CD4-positive, alpha-beta T cell treated with Interferon alpha-2 for 1 hour (primary cell): ENCODE measurements around the gene ANKLE1.
"Not testable (repeated sequence)": the region's sequence is repeated elsewhere in the genome, so short reads cannot be mapped to it uniquely, and the experiment has no call there.

ENCODE experiments used
- DNase-seq, 2 donors: peaks; one replicate each; pipeline ENCODE4 v3.0.0-alpha.2; 2020 to 2022

The ANKLE1 gene

GRCh38 chr19:17248011-17248776, 33.5 kb upstream of the ANKLE1 start:
- no peak for DNase-seq

- no peak for DNase-seq
Observed at GRCh38 chr19:17249887-17250548, 31.7 kb upstream of the ANKLE1 start.

DNA sequence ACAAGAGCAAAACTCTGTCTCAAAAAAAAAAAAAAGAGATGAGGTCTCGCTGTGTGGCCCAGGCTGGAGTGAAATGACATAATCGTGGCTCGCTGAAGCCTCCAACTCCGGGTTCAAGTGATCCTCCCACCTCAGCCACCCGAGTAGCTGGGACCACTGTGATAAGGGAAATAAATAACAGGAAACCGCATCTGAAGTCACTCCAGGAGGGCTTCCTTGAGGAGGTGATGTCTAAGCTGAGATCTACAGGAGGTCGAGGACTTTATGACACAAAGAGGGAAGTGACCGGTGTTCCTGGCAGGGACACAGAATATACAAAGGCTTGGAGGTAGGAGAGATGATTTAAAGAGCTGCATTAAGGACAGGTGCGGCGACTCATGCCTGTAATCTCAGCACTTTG, 27.1 kb upstream of the ANKLE1 start:
- DNase-seq = no peak

GRCh38 chr19:17255150-17255621, 26.5 kb upstream of the ANKLE1 start:
- no peak for DNase-seq

DNA sequence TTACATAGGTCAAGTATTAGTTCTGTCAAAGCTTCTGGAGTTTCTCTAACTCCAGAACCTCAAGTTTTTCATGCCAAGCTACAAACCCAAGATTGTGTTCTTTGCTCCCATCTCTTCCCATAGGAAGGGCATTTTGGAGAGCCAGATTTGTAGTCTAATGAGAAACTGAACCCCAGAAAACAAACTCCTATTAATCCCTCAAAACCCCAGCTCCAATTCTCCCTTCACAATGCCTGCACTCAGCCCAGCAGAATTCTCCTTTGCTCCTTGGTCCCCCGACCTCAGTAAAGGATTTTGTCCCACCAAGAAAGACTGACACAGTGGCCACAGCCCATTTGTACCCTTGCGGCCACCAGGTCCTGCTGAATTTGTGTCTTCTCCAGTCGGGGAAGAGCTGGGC, 25.6 kb upstream of the ANKLE1 start:
- no peak for DNase-seq

GRCh38 chr19:17259118-17259780, 22.5 kb upstream of the ANKLE1 start:
- no peak for DNase-seq

DNA sequence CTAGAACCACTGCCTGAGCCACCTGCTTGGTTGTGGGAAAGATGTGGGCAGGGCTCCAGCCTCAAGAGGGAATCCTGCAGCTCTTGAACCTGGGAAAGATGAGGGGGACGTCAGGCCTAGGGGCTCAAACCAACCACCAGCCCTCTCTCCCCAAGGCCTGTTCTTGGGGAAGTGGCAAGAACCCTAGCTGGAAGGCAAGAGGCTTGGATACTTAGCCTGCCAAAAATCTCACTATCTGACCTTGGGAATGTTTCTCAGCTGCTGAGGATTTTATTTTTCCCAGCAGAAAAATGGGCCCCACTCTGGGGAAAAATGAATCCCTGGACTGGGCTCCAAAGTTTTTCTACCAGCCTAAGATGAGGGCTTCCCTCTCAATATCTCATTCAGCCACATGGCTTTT, 21.8 kb upstream of the ANKLE1 start:
- DNase-seq = no peak

DNA sequence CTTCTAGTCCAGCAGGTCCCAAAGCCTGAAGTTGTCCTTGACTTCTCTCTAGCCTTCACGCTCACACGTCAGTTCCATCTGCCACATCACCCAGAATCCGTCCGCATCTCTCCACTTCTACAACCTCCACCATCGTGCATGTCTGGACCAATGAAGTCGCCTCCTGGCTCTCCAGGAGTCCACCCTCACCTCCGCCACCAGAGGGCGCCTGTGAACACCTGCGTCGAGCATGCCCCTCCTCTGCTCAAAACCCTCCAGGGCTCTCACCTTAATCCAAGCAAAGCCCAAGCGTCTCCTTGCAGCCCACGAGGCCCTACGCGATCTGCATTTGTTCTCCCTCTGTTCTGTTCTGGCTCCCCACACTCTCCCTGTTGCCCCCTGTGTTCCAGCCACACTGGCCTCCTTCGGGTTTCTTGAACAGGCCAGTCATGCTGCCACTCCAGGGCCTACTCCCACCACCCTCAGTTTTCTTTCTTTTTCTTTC, 20.8 kb upstream of the ANKLE1 start:
- peak; percentile 87 to 91 for DNase-seq

DNA sequence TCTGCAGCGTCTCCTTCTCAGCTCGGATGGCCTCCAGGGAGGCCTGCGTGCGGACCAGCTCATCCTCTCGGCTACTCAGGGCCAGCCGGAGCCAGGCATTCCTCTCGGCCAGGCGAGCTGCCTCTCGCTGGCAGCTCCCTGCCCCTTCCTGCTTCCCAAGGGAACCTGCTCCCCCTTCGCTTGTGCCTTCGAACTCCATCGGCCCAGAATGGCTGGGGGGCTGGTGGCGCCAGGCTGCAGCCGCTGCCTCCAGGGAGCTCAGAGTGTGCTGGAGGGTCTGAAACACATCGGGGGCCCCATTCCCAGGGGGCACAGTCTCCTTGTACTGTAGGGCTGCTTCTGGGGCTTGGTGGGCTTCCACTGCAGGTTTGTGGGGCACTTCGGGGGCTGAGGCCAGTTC, 19.1 kb upstream of the ANKLE1 start:
- DNase-seq = no peak

DNA sequence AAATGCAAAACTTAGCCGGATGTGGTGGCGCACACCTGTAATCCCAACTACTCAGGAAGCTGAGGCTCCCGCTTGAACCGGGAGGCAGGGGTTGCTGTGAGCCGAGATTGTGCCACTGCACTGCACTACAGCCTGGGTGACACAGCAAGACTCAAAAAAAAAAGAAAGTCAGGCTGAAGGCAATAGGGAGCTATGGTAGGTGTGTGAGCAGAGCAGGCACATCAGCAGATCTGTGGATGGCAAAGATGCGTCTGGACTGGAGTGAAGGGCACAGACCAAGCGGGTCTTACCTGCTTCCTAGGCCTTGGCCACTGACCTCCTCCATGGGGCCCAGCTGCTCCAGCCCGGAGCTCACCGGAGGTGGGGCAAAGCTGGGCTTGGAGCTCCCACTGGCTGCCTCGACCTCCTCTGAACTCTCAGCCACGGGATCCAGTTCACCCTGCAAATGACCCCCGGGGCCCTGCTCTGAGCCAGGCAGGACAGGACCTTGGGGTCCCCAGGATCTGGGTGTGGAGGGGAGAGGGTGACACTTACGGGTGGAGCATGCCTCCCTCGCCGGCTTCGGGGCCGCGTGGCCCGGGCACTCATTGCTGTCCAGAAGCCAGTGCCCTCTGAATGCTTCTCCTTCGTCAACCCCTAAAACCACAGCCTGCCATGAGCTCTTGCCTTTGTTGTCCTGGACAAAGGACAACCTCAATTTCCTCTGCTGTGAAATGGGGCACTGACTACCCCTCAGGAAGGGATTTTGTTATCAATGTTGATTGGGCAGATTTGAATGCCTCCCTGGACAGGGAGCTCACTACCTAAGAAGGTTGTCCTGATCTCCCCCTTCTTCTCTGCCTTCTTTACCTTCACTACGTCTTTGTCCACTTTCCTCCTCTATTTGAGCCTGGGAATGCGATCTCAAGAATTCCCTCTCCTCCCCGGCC, 17.7 kb upstream of the ANKLE1 start:
- DNase-seq = no peak

DNA sequence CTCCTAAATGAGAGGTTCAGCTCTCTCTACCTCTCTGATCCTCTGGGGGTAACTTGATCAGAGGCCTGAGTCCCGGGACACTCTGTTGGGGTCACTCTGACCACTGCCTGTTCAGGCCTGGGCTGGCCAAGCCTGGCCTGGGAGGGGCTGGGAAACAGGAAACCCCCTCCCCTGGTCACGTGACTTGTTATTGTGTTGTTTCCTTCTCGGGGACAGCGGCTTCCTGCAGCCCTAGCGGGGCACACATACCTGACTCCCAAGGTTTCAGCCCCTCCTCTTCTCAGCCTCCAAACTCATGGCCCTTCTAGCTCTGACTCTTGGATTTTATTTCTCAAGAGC, 17.1 kb upstream of the ANKLE1 start, which contains the start of gene USHBP1:
Gene USHBP1, minus strand, starts transcription at position 105 of the 339 bp plus-strand sequence. CDS start 446 bp downstream, outside the sequence.
- no peak for DNase-seq

DNA sequence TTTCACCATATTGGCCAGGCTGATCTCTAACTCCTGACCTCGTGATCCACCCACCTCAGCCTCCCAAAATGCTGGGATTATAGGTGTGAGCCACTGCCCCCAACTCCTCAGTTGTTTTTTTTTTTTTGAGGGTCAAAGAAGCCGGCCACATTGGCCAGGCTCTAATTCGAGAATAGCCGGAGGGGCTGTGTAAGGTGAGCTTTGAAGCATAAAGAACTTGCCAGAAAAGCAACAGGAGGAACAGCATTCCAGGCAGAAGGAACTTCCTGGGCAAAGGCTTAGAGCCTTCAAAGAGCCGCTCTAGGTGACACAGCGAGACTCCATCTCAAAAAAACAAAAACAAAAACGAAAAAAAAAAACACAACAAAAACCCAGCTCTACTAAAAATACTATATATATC, 15.7 kb upstream of the ANKLE1 start:
- no peak for DNase-seq

GRCh38 chr19:17266589-17266974, 15.1 kb upstream of the ANKLE1 start:
- no peak for DNase-seq

DNA sequence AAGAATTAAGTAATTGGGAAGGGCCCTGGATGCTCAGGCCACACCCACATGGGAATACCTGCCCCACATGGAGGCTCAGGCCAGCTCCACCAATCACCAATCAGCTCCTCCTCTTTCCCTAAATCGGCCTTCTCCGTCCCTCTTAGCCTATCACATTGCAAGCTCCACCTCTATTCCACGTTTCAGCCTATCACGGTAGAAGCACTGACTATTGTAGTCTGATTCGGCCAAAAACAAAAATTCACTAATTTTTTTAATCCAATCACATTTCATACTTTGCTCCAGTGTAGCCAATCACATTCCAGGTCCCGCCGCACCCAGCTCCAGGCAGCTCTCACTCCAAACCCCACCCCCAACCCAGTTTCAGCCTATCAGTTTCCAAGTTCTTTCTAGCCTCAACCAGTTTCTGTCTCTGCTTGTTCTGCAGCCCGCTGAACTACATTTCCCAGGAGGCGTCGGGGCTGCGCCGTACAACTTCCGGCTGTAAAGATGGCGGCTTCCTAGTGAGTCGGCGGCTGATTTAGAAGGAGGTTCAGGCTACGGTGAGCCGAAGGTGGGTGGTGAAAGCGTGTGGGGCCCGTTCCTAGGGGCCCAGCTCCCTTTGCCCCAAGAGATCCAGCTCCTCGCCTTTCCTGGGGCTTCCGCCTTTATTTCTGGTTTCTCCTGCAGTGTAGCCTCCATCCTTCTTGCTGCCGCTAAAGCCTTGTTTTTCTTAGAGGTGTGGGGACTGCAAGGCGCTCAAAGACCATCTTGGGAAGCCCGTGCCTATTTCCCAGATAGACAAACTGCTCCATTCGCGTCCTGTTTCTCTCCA, 14.5 kb upstream of the ANKLE1 start, which contains the start of gene BABAM1:
Gene BABAM1, plus strand, starts transcription at position 469 of the 814 bp plus-strand sequence. CDS start 1,364 bp downstream, outside the sequence.
- peak; percentile 98 to 99 for DNase-seq

DNA sequence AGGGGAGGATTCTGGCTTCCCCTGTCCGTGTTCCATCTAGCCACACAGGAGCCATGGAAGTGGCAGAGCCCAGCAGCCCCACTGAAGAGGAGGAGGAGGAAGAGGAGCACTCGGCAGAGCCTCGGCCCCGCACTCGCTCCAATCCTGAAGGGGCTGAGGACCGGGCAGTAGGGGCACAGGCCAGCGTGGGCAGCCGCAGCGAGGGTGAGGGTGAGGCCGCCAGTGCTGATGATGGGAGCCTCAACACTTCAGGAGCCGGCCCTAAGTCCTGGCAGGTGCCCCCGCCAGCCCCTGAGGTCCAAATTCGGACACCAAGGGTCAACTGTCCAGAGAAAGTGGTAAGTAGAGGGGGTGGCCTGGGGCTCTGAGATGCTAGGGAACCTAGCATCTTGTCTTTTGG, 12.9 kb upstream of the ANKLE1 start:
- no peak for DNase-seq

- DNase-seq = not testable (repeated sequence)
Observed at GRCh38 chr19:17274892-17275291, 6.8 kb upstream of the ANKLE1 start.

DNA sequence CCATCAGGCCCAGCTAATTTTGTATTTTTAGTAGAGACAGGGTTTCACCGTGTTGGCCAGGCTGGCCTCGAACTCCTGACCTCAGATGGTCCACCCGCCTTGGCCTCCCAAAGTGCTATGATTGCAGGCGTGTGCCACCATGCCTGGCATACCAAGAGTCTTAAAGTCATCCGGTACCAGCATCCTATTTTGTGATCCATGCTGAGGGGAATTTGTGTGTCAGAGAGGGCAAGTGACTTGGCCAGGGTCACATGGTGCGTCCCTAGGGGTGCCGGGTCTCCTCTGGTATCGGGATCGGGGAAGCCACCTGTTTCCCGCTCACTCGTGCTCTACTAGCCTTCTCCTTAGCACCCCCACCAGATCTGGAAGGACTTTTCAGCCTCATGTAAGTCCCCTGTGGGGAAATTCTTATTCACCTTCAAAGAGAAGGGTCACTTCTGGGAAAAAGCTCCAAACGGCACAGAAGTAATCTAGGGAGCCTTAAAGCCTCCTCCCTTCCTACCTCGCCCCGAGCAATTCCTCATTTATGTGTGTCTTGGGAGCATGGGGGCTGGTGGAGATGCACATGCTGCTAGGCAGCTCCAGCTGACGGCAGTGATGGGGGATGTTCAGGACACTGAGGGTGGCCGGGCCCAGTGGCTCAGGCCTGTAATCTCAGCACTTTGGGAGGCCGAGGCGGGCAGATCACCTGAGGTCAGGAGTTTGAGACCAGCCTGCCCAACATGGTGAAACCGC, 6.1 kb upstream of the ANKLE1 start:
- DNase-seq = no peak

DNA sequence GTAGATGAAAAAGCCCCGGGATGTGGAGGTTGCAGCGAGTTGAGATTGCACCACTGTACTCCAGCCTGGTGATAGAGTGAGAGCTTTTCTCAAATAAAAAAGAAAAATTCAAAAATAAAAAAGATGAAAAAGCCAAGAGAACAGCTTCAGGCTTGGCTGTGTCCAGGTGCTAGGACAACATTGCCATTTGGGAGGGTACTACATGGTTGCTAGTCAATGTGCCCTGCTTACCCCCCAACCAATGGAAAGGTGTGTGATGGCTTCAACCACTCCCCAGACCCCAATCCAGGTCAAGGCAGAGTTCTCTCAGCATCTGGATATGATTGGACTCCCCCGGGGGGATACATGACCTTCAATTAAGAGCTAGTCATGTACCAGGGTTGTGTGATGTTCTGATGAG, 2.3 kb upstream of the ANKLE1 start:
- no peak for DNase-seq

DNA sequence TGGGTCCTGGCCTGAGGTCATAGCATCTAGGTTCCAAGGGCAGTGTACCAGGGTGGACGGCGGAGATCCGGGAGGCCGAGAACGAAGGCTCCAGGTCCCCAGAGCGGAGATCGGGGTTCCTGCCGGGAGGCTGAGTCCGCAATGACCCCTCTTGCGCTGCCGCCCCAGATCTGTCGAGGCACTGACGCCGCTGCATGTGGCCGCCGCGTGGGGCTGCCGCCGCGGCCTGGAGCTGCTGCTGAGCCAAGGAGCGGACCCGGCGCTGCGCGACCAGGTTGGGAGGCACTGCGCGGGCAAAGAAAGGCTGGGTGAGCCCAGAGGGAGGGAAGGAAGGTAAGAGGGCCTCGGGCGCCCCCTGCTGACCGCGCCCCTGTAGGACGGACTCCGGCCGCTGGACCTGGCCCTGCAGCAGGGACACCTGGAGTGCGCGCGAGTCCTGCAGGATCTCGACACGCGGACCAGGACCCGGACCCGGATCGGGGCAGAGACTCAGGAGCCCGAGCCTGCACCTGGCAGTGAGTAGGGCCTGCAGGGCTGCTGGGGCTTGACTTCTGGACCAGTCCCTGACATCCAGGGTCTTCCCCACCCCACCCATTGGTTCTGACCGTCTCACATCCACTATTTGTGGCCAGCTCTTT, 906 bp downstream of the ANKLE1 start:
- DNase-seq = peak; percentile 77 to 82

- DNase-seq = no peak
Observed at GRCh38 chr19:17283504-17283996, 1.8 kb downstream of the ANKLE1 start.
